ENCODE data around the gene NAALAD2. TPM values are rescaled to one million over a fixed set of nuclear protein-coding genes. Genes with fewer than 3 reads are reported as not detected.

The NAALAD2 gene
- total and polyA plus RNA-seq, 2 experiments from 2014 or later = 3.4 to 4.3 TPM

DNA sequence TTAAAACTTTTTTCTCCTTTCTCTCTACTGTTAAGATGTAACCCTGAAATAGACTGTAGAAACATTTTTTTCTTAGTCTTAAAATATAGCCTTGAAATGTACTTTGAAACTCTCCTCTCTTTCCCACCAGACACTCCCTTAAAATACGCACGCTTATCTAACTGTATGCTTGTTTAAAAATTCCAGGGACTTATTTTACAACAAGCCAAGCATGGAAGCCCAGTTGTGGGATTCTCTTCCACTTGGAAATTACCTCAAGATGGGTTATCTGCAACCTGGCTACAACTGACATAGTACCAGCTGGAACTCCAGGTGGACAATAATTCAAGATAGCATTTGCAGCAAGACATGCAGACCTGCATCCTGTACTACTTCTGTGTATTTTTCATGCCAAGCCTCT, 100.5 kb downstream of the NAALAD2 start:
- Histone ChIP-seq H3K27me3 (ENCODE audit: insufficient read depth) (no peaks in the 10 kb centered on the region), H3K4me1 (ENCODE audit: insufficient read depth) (0 out of 2 replicates have a peak, but pooled peaks cover 4% of the 10 kb centered on the region), H3K4me3 (no peak overlapping the region), H3F3A (replicated peaks; ENCODE audit: low read depth) (no peaks in the 10 kb centered on the region), H3K27ac (ENCODE audit: low read depth) (no peak overlapping the region), H2AFZ (no peak overlapping the region), H3K4me2 (no peak overlapping the region), H3K79me2 (replicated peaks; ENCODE audit: insufficient read depth) (no peaks in the 10 kb centered on the region), H4K20me1 (replicated peaks; ENCODE audit: insufficient read depth) (no peaks in the 10 kb centered on the region), H3K9me2 (ENCODE audit: insufficient read depth) (no peaks in the 10 kb centered on the region), H3K36me3 (ENCODE audit: insufficient read depth) (no peaks in the 10 kb centered on the region)
- no peak overlapping the region for H3K4me3 Mint-ChIP-seq
- DNase-seq (ENCODE audit: low spot score) = no peak
- H3K4me1 Mint-ChIP-seq = peaks cover 7% of the 10 kb centered on the region; the same call in 2 of the 3 replicates
- peaks cover 3% of the 10 kb centered on the region; the same call in 2 of the 3 replicates for H3K9me3 Mint-ChIP-seq
- no peak for ATAC-seq
- no peak for TF ChIP-seq ETS1 (IDR thresholded peaks at IDR 0.05)
- TF ChIP-seq ZNF331 (CRISPR knock-in tag; IDR thresholded peaks at IDR 0.05; ENCODE audit: low read depth) = no peak
- TF ChIP-seq POLR2AphosphoS5 (IDR thresholded peaks at IDR 0.05; ENCODE audit: low read depth) = no peak
- TF ChIP-seq, protein P1, sequence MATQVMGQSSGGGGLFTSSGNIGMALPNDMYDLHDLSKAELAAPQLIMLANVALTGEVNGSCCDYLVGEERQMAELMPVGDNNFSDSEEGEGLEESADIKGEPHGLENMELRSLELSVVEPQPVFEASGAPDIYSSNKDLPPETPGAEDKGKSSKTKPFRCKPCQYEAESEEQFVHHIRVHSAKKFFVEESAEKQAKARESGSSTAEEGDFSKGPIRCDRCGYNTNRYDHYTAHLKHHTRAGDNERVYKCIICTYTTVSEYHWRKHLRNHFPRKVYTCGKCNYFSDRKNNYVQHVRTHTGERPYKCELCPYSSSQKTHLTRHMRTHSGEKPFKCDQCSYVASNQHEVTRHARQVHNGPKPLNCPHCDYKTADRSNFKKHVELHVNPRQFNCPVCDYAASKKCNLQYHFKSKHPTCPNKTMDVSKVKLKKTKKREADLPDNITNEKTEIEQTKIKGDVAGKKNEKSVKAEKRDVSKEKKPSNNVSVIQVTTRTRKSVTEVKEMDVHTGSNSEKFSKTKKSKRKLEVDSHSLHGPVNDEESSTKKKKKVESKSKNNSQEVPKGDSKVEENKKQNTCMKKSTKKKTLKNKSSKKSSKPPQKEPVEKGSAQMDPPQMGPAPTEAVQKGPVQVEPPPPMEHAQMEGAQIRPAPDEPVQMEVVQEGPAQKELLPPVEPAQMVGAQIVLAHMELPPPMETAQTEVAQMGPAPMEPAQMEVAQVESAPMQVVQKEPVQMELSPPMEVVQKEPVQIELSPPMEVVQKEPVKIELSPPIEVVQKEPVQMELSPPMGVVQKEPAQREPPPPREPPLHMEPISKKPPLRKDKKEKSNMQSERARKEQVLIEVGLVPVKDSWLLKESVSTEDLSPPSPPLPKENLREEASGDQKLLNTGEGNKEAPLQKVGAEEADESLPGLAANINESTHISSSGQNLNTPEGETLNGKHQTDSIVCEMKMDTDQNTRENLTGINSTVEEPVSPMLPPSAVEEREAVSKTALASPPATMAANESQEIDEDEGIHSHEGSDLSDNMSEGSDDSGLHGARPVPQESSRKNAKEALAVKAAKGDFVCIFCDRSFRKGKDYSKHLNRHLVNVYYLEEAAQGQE (IDR thresholded peaks at IDR 0.05; ENCODE audit: unreplicated experiment) = no peak
- no peak for TF ChIP-seq NANOG (IDR thresholded peaks at IDR 0.05; ENCODE audit: borderline replicate concordance)
- TF ChIP-seq, protein P2, sequence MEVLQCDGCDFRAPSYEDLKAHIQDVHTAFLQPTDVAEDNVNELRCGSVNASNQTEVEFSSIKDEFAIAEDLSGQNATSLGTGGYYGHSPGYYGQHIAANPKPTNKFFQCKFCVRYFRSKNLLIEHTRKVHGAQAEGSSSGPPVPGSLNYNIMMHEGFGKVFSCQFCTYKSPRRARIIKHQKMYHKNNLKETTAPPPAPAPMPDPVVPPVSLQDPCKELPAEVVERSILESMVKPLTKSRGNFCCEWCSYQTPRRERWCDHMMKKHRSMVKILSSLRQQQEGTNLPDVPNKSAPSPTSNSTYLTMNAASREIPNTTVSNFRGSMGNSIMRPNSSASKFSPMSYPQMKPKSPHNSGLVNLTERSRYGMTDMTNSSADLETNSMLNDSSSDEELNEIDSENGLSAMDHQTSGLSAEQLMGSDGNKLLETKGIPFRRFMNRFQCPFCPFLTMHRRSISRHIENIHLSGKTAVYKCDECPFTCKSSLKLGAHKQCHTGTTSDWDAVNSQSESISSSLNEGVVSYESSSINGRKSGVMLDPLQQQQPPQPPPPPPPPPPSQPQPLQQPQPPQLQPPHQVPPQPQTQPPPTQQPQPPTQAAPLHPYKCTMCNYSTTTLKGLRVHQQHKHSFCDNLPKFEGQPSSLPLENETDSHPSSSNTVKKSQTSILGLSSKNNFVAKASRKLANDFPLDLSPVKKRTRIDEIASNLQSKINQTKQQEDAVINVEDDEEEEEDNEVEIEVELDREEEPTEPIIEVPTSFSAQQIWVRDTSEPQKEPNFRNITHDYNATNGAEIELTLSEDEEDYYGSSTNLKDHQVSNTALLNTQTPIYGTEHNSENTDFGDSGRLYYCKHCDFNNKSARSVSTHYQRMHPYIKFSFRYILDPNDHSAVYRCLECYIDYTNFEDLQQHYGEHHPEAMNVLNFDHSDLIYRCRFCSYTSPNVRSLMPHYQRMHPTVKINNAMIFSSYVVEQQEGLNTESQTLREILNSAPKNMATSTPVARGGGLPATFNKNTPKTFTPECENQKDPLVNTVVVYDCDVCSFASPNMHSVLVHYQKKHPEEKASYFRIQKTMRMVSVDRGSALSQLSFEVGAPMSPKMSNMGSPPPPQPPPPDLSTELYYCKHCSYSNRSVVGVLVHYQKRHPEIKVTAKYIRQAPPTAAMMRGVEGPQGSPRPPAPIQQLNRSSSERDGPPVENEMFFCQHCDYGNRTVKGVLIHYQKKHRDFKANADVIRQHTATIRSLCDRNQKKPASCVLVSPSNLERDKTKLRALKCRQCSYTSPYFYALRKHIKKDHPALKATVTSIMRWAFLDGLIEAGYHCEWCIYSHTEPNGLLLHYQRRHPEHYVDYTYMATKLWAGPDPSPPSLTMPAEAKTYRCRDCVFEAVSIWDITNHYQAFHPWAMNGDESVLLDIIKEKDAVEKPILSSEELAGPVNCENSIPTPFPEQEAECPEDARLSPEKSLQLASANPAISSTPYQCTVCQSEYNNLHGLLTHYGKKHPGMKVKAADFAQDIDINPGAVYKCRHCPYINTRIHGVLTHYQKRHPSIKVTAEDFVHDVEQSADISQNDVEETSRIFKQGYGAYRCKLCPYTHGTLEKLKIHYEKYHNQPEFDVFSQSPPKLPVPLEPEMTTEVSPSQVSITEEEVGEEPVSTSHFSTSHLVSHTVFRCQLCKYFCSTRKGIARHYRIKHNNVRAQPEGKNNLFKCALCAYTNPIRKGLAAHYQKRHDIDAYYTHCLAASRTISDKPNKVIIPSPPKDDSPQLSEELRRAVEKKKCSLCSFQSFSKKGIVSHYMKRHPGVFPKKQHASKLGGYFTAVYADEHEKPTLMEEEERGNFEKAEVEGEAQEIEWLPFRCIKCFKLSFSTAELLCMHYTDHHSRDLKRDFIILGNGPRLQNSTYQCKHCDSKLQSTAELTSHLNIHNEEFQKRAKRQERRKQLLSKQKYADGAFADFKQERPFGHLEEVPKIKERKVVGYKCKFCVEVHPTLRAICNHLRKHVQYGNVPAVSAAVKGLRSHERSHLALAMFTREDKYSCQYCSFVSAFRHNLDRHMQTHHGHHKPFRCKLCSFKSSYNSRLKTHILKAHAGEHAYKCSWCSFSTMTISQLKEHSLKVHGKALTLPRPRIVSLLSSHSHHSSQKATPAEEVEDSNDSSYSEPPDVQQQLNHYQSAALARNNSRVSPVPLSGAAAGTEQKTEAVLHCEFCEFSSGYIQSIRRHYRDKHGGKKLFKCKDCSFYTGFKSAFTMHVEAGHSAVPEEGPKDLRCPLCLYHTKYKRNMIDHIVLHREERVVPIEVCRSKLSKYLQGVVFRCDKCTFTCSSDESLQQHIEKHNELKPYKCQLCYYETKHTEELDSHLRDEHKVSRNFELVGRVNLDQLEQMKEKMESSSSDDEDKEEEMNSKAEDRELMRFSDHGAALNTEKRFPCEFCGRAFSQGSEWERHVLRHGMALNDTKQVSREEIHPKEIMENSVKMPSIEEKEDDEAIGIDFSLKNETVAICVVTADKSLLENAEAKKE (CRISPR knock-in tag; IDR thresholded peaks at IDR 0.05) = no peak
- H3K27ac Mint-ChIP-seq = no peak overlapping the region
- H3K27me3 Mint-ChIP-seq (ENCODE audit: insufficient read depth, low read depth, poor library complexity) = peaks cover 2% of the 10 kb centered on the region
- peaks cover 2% of the 10 kb centered on the region; the same call in 2 of the 3 replicates for H3K36me3 Mint-ChIP-seq (ENCODE audit: low read depth)
